ENCODE data around the gene OSBPL2. TPM values are rescaled to one million over a fixed set of nuclear protein-coding genes. Genes with fewer than 3 reads are reported as not detected.

OSBPL2 gene
- total RNA-seq, 3 donors from 2014 or later (not counting 1 experiment from before 2014, with no cell fraction given), result 77.9 to 112 (median 104) TPM

GRCh38 chr20:62302341-62303061 lies 64.2 kb downstream of the OSBPL2 start, which contains the start of gene ADRM1:
ADRM1 (plus strand) TSS chr20:62302997; CDS start chr20:62303569, 572 bp downstream.
- Histone ChIP-seq H3K9me3 (ENCODE audit: control insufficient read depth, insufficient read depth, low read length) (no peaks in the 10 kb centered on the region), H3K36me3 (ENCODE audit: control insufficient read depth, insufficient read depth, low read length) (peaks cover 22% of the 10 kb centered on the region), H3K27me3 (ENCODE audit: control insufficient read depth, insufficient read depth, low read length) (no peaks in the 10 kb centered on the region), H3K27ac (ENCODE audit: low read length) (peak within 1 kb of the TSS; percentile 94), H3K4me3 (ENCODE audit: low read length) (peak within 1 kb of the TSS; percentile 63), H3K4me1 (ENCODE audit: control insufficient read depth, insufficient read depth, low read length) (peaks cover 34% of the 10 kb centered on the region)
- intact Hi-C loops (cut with micrococcal nuclease), result loop anchor here (1.0 to 5.0 kb wide), 3 partner anchors 65 to 490 kb away; partner anchors contain the start of gene OSBPL2
- Mint-ChIP-seq H3K4me3 (peak within 1 kb of the TSS; percentile 99), H3K9me3 (no peaks in the 10 kb centered on the region), H3K36me3 (no peaks in the 10 kb centered on the region), H3K4me1 (peaks cover 28 to 43% of the 10 kb centered on the region in 2 donors), H3K27me3 (ENCODE audit: low read depth in 2 of 2) (no peaks in the 10 kb centered on the region), H3K27ac (peak within 1 kb of the TSS; percentile 98 to 99)
- under 1% methylated on average over 81 of the region's 81 CpGs for WGBS (ENCODE audit: insufficient coverage)
- peak; percentile 82 to 94 (median 88) for ATAC-seq
- DNase-seq, result peak; percentile 97 to 98
- peak; percentile 70 for TF ChIP-seq CTCF (IDR thresholded peaks at IDR 0.05)

- DNase-seq (no peak), ATAC-seq (no peak)
- no peaks in the 10 kb centered on the region for H3K27me3 ChIP-seq (ENCODE audit: control insufficient read depth, insufficient read depth, low read length)
- peak overlapping the region; percentile 63 for H3K4me3 ChIP-seq (ENCODE audit: low read length)
- peaks cover 28 to 43% of the 10 kb centered on the region in 2 donors for H3K4me1 Mint-ChIP-seq
- peak overlapping the region; percentile 98 to 99 for H3K27ac Mint-ChIP-seq
- peaks cover 27% of the 10 kb centered on the region for H3K36me3 ChIP-seq (ENCODE audit: control insufficient read depth, insufficient read depth, low read length)
- H3K36me3 Mint-ChIP-seq, result no peaks in the 10 kb centered on the region
- no peaks in the 10 kb centered on the region for H3K27me3 Mint-ChIP-seq (ENCODE audit: low read depth in 2 of 2)
- 0% methylated on average over 39 of the region's 39 CpGs for WGBS (ENCODE audit: insufficient coverage)
- H3K27ac ChIP-seq (ENCODE audit: low read length), result no peak overlapping the region
- H3K4me1 ChIP-seq (ENCODE audit: control insufficient read depth, insufficient read depth, low read length), result peaks cover 34% of the 10 kb centered on the region
- intact Hi-C loops (cut with micrococcal nuclease), result loop anchor here (5.0 kb wide), 2 partner anchors 66 to 489 kb away; partner anchors contain the start of gene OSBPL2
- no peaks in the 10 kb centered on the region for H3K9me3 ChIP-seq (ENCODE audit: control insufficient read depth, insufficient read depth, low read length)
- TF ChIP-seq CTCF (IDR thresholded peaks at IDR 0.05), result no peak
- H3K9me3 Mint-ChIP-seq, result no peaks in the 10 kb centered on the region
- H3K4me3 Mint-ChIP-seq, result peak overlapping the region; percentile 99
Observed at GRCh38 chr20:62303062-62303339, 64.7 kb downstream of the OSBPL2 start.

- intact Hi-C loops (cut with micrococcal nuclease), result loop anchor here (5.0 kb wide), 2 partner anchors 66 to 489 kb away; partner anchors contain the start of gene OSBPL2
- peak overlapping the region; percentile 16 for H3K27ac ChIP-seq (ENCODE audit: low read length)
- Mint-ChIP-seq H3K4me3 (peak overlapping the region; percentile 89), H3K27me3 (ENCODE audit: low read depth in 2 of 2) (no peaks in the 10 kb centered on the region), H3K36me3 (no peaks in the 10 kb centered on the region), H3K4me1 (peaks cover 28 to 43% of the 10 kb centered on the region in 2 donors), H3K27ac (peak overlapping the region; percentile 74 to 99), H3K9me3 (no peaks in the 10 kb centered on the region)
- H3K36me3 ChIP-seq (ENCODE audit: control insufficient read depth, insufficient read depth, low read length), result peaks cover 33% of the 10 kb centered on the region
- peaks cover 34% of the 10 kb centered on the region for H3K4me1 ChIP-seq (ENCODE audit: control insufficient read depth, insufficient read depth, low read length)
- peak overlapping the region; percentile 63 for H3K4me3 ChIP-seq (ENCODE audit: low read length)
- peak in 1 of 2 donors; percentile 42 for DNase-seq
- ATAC-seq, result peak in 1 of 3 donors; percentile 5
- no peak for TF ChIP-seq CTCF (IDR thresholded peaks at IDR 0.05)
- H3K9me3 ChIP-seq (ENCODE audit: control insufficient read depth, insufficient read depth, low read length), result no peaks in the 10 kb centered on the region
- no peaks in the 10 kb centered on the region for H3K27me3 ChIP-seq (ENCODE audit: control insufficient read depth, insufficient read depth, low read length)
- WGBS (ENCODE audit: insufficient coverage), result 6% methylated on average over 66 of the region's 66 CpGs
Observed at GRCh38 chr20:62303340-62304226, 65.3 kb downstream of the OSBPL2 start.
